ENCODE data around the gene CCDC142.

DNA sequence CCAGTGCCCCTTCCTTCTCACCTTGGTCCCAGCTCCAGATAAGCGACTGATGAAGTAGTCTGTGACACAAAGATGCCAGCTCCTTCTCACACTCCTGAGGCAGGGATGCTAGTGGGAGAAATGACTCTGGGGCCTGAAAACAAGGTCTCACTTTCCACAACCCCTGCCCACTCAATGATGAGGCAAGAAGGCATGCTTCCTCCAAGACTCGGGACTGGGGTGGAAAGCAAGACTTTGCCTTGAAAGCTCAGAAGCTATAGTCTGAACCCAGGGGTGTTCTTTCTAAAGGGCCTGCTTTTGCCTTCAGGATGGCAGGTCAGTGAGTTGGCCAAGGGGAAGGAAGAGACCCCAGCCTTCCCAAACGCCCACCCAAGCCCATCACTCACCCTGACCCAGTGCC is 1.4 kb downstream of the CCDC142 start:
- TF ChIP-seq, protein P1, sequence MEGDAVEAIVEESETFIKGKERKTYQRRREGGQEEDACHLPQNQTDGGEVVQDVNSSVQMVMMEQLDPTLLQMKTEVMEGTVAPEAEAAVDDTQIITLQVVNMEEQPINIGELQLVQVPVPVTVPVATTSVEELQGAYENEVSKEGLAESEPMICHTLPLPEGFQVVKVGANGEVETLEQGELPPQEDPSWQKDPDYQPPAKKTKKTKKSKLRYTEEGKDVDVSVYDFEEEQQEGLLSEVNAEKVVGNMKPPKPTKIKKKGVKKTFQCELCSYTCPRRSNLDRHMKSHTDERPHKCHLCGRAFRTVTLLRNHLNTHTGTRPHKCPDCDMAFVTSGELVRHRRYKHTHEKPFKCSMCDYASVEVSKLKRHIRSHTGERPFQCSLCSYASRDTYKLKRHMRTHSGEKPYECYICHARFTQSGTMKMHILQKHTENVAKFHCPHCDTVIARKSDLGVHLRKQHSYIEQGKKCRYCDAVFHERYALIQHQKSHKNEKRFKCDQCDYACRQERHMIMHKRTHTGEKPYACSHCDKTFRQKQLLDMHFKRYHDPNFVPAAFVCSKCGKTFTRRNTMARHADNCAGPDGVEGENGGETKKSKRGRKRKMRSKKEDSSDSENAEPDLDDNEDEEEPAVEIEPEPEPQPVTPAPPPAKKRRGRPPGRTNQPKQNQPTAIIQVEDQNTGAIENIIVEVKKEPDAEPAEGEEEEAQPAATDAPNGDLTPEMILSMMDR (IDR thresholded peaks at IDR 0.05; ENCODE audit: low read depth, low read length, missing input control), result no peak
- TF ChIP-seq, protein P2, sequence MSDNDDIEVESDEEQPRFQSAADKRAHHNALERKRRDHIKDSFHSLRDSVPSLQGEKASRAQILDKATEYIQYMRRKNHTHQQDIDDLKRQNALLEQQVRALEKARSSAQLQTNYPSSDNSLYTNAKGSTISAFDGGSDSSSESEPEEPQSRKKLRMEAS (IDR thresholded peaks at IDR 0.05), result no peak
- no peak for TF ChIP-seq SP1 (IDR thresholded peaks at IDR 0.05)
- no peak for TF ChIP-seq EGR1 (IDR thresholded peaks at IDR 0.05; ENCODE audit: low read depth in 2 of 2)
- TF ChIP-seq, protein P3, sequence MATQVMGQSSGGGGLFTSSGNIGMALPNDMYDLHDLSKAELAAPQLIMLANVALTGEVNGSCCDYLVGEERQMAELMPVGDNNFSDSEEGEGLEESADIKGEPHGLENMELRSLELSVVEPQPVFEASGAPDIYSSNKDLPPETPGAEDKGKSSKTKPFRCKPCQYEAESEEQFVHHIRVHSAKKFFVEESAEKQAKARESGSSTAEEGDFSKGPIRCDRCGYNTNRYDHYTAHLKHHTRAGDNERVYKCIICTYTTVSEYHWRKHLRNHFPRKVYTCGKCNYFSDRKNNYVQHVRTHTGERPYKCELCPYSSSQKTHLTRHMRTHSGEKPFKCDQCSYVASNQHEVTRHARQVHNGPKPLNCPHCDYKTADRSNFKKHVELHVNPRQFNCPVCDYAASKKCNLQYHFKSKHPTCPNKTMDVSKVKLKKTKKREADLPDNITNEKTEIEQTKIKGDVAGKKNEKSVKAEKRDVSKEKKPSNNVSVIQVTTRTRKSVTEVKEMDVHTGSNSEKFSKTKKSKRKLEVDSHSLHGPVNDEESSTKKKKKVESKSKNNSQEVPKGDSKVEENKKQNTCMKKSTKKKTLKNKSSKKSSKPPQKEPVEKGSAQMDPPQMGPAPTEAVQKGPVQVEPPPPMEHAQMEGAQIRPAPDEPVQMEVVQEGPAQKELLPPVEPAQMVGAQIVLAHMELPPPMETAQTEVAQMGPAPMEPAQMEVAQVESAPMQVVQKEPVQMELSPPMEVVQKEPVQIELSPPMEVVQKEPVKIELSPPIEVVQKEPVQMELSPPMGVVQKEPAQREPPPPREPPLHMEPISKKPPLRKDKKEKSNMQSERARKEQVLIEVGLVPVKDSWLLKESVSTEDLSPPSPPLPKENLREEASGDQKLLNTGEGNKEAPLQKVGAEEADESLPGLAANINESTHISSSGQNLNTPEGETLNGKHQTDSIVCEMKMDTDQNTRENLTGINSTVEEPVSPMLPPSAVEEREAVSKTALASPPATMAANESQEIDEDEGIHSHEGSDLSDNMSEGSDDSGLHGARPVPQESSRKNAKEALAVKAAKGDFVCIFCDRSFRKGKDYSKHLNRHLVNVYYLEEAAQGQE (IDR thresholded peaks at IDR 0.05), result no peak
- no peak for TF ChIP-seq RXRA (IDR thresholded peaks at IDR 0.05)
- no peak for TF ChIP-seq TAF1 (conservative IDR thresholded peaks at IDR 0.05)
- TF ChIP-seq RAD21 (IDR thresholded peaks at IDR 0.05), result no peak

All from liver (tissue), 3 donors.